ENCODE measurements around the gene MADD.

Gene MADD

GRCh38 chr11:47241841-47242301 is 28.1 kb upstream of the MADD start:
- TF ChIP-seq CTCF (IDR thresholded peaks at IDR 0.05; ENCODE audit: insufficient read depth, low read length, poor library complexity, severe bottlenecking): no peak
- DNase-seq (ENCODE audit: extremely low read depth, insufficient read length): no peak
- no peaks in the 10 kb centered on the region for H3K27me3 ChIP-seq (replicated peaks; ENCODE audit: control insufficient read depth, insufficient read depth, low read length)
- no peak overlapping the region for H3K4me3 ChIP-seq (replicated peaks; ENCODE audit: low read depth, low read length)
- peaks cover 44% of the 10 kb centered on the region for H3K36me3 ChIP-seq (ENCODE audit: control insufficient read depth, insufficient read depth, low read length)

GRCh38 chr11:47242596-47243192 is 27.2 kb upstream of the MADD start:
- Histone ChIP-seq H3K4me3 (replicated peaks; ENCODE audit: low read depth, low read length) (no peak overlapping the region), H3K36me3 (ENCODE audit: control insufficient read depth, insufficient read depth, low read length) (peaks cover 47% of the 10 kb centered on the region), H3K27me3 (replicated peaks; ENCODE audit: control insufficient read depth, insufficient read depth, low read length) (no peaks in the 10 kb centered on the region)
- DNase-seq (ENCODE audit: extremely low read depth, insufficient read length): no peak
- TF ChIP-seq CTCF (IDR thresholded peaks at IDR 0.05; ENCODE audit: insufficient read depth, low read length, poor library complexity, severe bottlenecking): no peak

GRCh38 chr11:47243454-47243853 is 26.5 kb upstream of the MADD start:
- no peak overlapping the region for H3K4me3 ChIP-seq (replicated peaks; ENCODE audit: low read depth, low read length)
- no peaks in the 10 kb centered on the region for H3K27me3 ChIP-seq (replicated peaks; ENCODE audit: control insufficient read depth, insufficient read depth, low read length)
- no peak for TF ChIP-seq CTCF (IDR thresholded peaks at IDR 0.05; ENCODE audit: insufficient read depth, low read length, poor library complexity, severe bottlenecking)
- H3K36me3 ChIP-seq (ENCODE audit: control insufficient read depth, insufficient read depth, low read length): peaks cover 42% of the 10 kb centered on the region
- no peak for DNase-seq (ENCODE audit: extremely low read depth, insufficient read length)

GRCh38 chr11:47244448-47245350 is 25.2 kb upstream of the MADD start:
- Histone ChIP-seq H3K36me3 (ENCODE audit: control insufficient read depth, insufficient read depth, low read length) (peaks cover 35% of the 10 kb centered on the region), H3K27me3 (replicated peaks; ENCODE audit: control insufficient read depth, insufficient read depth, low read length) (no peaks in the 10 kb centered on the region), H3K4me3 (replicated peaks; ENCODE audit: low read depth, low read length) (no peak overlapping the region)
- TF ChIP-seq CTCF (IDR thresholded peaks at IDR 0.05; ENCODE audit: insufficient read depth, low read length, poor library complexity, severe bottlenecking): no peak
- DNase-seq (ENCODE audit: extremely low read depth, insufficient read length): no peak

GRCh38 chr11:47245611-47246357 is 24.1 kb upstream of the MADD start:
- H3K27me3 ChIP-seq (replicated peaks; ENCODE audit: control insufficient read depth, insufficient read depth, low read length): no peaks in the 10 kb centered on the region
- DNase-seq (ENCODE audit: extremely low read depth, insufficient read length): no peak
- peaks cover 29% of the 10 kb centered on the region for H3K36me3 ChIP-seq (ENCODE audit: control insufficient read depth, insufficient read depth, low read length)
- no peak overlapping the region for H3K4me3 ChIP-seq (replicated peaks; ENCODE audit: low read depth, low read length)
- no peak for TF ChIP-seq CTCF (IDR thresholded peaks at IDR 0.05; ENCODE audit: insufficient read depth, low read length, poor library complexity, severe bottlenecking)
